MV-4-11 (cell line): ENCODE measurements around the gene FRMD3.
A peak's percentile ranks its signal among the peaks of the same experiment; 100 is the strongest.

Experiments
- DNase-seq: peaks from one replicate; lab custom pipeline; 2025; lab: John Stamatoyannopoulos, UW

Gene FRMD3

DNA sequence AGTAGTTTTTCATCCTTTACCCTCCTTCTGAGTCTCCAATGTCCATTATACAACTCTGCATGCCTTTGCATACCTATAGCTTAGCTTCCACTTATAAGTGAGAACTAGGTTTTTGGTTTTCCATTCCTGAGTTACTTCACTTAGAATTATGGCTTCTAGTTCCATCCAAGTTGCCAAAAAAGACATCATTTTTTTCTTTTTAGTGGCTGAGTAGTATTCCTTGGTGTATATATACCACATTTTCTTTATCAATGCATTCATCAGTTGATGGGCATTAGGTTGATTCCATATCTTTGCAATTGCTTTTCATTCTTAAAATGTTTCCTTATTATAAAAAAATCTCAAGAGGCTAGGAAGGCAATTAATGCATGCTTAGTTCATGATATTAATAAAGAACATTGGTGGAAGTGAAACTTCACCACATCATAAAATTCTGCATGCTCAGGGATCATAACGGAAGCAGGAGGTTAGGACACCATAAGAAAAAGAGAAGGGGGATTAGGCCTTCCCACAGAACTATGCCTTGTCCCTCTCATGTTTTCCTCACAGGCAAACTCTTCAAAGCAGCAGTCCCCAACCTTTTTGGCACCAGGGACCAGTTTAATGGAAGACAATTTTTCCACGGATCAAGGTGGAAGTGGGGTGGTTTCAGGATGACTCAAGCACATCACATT, 105.2 kb downstream of the FRMD3 start:
- peak; percentile 92 for DNase-seq

DNA sequence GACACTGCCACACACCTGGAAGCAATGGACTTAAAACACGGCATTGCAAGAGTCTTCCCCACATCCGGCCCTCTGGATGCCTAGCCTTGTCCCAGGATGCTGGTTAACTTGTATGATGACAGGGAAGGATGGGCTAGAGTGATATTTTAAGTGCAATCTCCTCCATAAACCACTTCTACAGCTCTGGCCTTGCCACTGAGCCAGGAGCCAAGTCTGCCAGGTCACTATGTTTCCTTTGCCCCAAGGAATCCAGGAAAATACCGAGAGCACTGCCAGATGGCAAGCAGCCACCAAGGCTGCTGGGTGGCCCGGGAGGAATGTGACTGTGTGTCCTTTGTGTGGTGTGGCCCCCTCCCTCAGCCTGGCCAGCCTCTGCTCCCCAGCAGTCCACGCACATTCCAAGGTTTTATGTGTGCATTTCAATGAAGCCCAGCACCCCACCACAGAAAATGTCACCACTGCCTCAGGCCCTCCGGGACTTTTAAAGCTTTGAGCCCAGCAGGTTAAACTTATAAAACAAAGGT, 106.0 kb downstream of the FRMD3 start:
- no peak for DNase-seq

DNA sequence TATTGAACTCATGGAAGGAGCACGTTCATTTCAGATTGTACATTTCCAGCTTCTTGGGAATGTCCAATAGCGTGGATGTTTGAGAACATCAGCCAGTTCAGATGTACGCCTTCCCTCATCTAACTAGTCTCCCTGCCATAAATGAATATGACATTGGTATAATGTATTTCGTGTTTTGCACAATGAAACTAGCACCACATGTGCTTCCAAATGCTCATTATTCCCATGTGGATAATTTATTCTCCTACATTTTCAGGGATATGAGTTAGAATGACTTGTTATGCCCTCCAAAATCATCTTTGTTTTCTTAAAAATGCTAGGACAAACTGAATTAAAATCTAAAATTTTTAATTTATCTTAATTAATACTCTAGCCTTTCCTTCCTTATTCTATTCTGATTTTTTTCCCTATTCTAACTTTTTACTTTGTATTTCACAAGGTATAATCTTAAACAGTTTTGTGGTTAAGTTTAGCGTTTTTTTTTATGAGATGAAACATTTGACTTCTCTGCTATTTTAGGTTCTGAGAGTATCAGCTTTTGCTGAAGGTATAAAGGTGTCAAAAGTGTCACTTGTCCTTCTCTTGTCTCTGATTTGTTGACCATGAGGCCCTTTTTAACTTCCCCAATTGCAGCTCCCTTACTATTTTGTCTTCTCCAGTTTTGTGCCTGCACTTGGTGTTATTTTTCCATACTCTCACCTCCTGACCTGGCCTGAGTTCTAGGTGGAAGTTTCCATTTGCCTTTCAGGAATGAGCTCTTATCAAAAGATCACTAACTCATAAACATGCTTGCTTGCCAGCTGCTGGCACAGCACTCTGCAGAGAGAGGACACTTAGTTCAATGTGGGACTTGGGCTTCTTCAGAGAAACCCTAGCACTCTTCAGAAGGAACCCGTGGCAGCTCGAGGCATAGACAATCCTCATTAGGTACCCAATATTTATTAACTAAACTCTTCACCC, 106.8 kb downstream of the FRMD3 start:
- DNase-seq = no peak

DNA sequence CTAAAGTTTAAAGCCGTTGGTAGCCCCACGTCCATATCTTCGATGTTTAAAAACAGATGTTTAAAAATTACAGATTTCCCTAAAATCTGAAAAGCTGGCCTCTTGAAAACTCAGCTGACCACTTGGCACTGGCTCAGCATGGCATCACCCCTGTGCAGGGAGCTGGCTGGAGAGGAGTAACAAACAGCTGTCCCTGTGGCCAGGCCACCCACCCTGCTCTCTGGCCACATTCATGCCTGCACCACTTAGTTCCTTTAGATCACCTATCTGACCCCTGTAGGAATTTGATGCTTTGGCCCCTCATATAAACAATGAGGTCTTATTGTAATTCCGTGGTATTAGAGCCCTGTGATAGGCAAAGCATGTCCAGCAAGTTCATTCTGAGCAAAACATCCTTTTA, 107.5 kb downstream of the FRMD3 start:
- DNase-seq = no peak

DNA sequence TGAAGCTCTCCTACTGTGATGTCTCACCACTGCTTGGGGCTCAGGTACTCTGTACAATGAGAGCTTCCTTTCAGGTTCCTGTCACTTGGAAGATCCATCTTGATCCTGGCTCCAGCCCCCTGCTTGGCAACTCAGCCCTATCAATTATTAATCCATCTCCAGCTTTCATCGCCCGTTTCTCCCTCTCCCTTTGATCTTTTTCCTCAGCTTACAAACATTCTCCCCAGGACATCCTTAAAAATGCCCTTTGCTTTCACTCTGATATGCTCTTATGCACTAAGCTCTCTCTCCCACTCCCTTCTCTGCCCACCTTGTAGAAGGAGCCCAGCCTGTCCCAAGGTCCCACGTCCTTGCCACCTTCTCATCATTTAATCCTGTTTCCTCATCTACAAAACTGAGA, 109.0 kb downstream of the FRMD3 start:
- DNase-seq = no peak

DNA sequence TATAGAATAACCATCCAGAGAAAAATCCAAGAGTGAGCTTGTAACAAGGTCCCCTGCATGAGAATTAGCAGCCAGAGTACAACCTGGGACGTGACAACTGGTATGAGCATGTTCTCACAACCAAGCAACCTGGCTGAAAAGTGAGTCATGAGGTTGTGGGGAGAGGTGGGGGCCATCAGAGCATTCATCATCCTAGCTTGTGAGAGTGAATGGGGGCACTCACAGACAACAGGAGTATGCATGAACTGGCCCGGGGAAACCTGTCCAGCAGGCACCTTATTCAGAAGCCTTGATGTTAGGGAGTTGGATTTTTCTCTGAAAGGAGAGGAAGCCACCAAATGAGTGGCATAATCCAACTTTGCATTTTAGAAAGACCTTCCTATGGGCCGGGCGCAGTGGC, 113.0 kb downstream of the FRMD3 start:
- no peak for DNase-seq

DNA sequence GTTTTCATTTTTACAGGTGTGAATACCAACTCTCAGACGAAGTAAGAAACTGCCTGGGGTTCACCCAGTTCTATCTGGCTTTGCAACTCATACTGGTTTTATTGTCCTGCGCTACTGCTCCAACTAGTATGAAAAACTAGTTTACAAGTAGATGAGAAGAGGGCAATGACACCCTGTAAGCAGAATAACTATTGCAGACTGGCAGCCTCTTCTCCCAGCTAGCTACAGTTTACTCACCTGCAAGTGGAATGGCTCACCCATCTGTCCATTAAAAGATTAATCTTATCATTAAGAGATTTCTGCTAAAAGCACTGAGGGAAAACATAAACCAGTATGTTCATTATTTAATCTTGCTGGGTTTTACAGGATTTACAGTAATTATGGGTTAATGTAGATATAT, 113.4 kb downstream of the FRMD3 start:
- DNase-seq = no peak

DNA sequence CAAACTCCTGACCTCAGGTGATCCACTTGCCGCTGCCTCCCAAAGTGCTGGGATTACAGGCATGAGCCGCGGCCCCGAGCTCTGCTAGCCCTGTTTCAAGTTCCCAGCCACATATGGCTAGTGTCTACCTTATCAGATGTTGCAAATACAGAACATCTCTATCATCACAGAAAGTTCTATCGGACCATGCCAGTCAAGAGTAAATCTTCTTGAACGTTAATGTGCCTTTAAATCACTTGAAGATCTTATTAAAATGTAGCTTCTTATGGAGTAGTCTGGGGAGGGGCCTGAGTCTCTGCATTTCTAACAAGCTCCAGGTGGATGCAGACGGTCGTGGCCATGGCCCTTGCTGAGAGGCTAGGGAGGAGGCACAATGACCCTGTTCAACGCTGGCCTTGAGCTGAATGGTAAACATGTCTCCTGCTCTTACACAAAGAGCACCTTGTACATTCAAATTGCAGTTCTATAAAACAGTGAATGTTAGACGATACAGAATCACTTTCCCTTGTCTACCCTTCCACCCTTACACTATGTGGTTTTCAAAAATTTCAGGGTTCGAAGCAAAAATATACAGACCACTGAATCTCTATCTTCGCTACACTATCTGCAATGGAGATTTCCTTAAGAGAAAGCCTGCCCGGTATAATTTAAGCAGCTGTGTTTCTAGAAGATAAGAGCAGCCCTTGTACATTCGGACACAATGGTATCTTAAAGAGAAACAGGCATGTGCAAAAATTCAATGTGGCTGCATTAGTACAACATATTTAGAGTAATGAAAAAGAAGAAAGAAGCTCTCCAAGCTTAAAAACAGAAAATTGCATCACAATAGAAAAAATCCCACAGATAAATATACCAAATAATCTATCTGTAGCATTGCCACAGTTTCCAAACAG, 114.1 kb downstream of the FRMD3 start:
- DNase-seq = no peak

DNA sequence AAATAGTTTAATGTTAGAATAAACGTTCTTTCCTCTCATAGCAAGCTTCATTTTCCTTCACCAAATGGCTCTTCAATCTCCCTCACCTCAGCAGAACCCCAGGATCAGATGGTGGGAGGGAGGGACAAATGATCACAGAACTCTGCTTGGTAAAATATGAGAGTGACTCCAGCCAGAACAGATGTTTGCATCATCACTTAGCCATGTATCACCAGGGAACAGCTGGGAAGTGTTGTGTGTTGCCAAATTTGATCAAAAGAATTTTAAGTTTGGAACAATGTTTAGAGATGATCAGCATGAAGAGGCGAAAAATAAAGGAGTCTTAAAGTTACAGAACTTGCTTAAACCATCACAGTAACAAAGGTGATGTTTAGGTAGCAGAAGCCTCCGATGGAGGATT, 115.7 kb downstream of the FRMD3 start:
- DNase-seq = no peak

DNA sequence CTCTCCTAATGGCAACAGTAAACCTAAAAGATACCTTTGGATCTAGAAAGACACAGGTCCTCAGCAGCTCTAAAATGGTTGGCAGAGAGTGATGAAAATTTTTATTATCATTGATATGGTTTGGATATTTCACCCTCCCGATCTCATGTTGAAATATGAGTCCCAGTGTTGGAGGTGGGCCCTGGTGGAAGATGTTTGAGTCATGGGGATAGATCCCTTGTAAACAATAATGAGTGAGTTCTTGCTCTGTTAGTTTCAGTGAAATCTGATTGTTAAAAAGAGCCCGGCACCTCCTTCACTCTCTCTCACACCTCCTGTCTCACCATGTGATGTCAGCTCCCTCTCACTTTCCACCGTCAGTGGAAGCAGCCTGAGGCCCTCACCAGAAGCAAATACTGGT, 117.7 kb downstream of the FRMD3 start:
- no peak for DNase-seq

DNA sequence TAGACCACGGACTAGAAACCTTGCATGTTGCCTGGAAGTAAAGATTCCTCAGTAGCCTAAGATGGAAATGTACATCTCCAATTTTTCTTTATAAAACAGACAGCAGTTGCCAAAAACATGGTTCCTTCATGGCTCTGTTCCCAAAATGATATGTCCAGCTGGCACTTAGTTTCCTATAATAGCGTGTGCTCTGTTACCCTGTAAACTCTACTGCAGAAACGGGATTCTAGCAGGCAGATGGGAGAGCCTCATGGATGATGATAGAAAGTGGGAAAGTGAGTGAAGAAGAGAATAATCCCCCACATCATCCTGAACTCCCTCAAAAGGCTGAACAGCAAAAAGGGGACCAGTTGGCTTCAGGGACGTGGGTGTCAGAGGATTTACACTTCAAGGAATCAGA, 118.2 kb downstream of the FRMD3 start:
- DNase-seq = no peak

DNA sequence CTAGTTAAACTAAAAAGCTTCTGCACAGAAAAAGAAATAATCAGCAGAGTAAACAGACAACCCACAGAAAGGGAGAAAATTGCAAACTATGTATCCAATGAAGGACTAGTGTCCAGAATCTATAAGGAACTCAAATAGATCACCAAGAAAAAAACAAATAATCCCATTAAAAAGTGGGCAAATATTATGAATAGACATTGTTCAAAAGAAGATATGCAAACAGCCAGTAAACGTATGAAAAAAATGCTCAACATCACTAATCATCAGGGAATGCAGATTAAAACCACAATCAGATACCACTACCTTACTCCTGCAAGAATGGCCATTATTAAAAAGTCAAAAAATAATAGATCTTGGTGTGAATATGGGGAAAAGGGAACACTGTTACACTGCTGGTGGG, 119.9 kb downstream of the FRMD3 start:
- DNase-seq = no peak

DNA sequence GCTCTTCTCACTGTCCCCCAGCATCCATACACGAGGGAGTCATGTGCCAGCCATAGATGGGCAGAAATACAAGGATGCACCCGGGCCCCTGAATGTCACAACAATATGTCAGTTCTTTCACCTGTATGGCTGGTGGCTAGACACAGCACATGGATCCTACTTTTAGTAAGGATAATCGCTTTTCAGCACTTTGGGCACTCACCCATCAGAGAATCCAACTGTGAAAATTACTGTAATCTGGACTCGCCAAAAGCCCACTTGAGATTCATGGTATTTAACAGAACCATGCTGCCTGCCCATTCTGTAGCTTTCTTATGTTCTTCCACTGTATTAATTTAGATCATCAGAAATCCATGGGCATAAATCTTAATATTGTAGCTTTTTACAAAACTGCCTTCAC, 124.8 kb downstream of the FRMD3 start:
- DNase-seq = no peak

DNA sequence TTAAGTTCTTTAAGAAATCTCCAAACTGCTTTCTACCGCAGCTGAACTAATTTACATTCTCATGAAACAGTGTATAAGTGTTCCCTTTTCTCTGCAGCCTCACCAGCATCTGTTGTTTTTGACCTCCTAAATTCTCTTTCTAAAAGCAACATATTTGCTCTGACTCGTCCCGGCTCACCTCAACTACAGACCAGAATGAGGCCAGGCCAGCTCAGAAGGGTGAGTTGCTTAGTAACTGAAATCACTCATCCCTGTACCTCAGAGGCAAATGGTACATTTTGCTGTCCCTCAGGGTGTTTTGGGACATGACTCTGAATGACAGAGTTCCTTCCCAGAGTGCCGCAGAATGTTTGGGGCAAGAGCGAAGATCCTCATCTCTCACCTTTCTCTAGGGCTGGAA, 127.5 kb downstream of the FRMD3 start:
- DNase-seq = no peak

DNA sequence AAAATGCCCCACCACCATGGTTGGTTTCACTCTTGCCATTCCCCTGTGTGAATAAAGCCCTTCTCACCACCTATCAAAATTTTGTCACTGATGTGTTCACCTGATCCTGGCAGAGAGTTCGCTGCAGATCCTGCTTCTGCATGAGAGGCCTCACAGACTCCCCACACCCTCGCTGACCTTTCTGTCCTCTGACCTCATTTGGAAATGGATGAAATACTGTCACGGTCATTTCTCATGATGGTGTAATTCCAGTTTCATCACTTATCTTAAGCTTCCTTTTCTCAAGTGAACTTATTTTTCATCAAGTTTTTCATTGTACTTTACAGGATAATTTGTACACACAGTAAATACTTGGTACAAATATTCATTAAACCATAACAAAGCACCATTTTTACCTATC, 131.3 kb downstream of the FRMD3 start:
- peak; percentile 43 for DNase-seq

DNA sequence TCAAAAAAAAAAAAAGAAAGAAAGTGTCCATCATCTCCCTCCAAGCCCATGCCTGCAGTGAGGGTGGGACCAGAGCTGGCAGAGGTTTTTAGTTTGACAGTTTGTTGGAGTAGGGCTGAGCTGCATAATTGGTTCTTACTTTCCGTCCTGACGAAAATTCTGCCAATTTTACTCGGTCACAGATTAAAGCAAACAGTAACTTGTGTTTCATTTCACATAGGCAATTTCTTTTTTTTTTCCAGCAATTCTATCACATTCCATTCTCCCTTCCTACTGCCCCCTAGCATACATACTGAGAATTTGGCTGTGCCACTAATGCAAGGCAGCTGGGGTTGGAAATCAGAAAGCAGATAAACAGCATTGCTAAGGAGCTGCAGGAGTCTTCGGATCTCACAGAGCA, 132.4 kb downstream of the FRMD3 start:
- DNase-seq = no peak

DNA sequence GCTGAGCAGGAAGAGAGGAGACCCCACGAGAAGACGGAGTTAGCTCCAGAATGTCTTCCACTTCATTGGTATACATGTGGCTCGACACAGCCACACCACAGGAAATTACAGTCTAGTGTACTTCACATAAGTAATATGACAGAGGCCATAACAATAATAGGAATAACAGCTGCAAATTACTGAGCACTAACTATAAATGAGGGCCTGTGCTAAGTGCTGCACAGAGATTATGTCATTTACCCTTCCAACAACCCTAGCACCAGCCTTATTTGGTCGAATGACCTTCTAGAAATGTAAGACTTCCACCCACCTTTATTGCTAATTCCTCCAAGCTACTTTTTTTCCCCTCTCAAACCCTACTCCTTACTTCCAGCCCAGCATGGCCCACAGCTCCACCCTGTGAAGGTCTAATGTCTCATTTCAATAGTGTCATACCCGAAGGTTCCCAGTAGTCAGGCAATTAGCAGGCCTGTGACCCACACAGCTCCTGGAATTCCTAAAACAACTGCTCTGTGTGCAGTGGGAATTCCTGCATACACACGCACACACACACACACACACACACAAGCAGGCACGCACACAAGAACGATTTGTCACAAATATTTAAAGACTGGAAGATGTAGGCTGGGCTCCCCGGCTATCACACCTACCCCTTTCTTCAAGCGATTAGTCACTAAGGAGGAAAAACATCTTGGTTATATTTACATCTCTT, 134.5 kb downstream of the FRMD3 start:
- DNase-seq = no peak

DNA sequence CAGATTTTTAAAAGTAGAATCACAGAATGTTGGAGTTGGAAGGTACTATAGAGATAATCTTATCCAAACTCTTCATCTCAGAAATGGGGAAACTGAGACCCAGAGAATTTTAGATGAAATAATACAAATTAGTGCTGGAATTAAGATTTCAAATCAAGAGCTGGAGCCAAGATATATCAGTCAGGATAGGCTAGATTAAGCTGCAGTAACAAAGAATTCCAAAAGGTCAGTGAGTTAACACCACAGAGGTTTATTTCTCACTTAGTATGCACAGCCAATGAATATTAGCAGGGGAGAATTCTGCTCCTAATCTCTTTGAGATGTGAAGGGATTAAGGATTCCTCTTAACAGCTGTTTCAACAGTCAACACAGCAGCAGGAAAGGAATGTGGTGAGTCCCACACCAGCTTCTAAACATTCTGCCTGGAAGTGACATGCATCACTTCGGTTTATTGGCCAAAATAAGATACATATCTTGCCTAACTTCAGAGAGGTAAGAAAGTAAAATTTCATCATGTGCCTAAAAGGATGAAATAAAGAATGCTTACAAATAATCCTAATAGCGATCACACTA, 136.8 kb downstream of the FRMD3 start:
- DNase-seq = no peak

DNA sequence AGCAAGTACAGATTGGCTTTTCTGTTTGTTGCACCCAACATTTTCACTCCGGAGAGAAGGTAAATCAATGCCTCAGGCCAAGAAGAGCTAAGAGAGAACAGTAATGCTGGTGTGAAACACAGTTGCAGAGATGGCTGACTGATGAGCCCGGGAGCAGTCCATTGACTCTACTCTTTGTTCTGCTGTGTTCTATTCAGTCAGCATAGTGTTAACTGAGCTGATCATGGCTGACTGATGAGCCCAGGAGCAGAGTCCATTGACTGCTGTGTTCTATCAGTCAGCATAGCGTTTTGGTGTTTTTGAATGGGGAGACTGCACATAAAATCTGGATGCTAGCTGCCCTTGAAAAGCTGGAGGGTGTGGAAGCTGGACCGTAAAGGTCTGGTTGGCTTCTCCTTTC, 141.4 kb downstream of the FRMD3 start:
- DNase-seq = no peak

DNA sequence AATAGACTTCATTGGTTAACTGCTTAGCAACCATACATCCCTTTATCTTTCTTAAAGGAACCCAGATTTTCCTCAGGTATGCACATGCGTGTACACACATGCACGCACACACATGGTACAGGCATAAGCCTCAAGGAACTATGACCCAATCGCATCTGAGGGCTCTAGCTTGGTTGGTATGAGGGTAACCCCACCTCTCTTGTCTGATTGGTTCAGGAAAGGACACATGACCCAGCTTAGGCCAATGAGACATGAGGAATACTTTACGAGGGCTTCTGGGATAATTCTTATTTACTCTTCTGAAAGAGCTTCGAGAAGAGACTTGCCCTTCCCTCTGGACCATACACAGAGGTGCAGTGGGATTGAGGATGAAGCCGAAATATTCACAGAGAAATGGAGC, 141.9 kb downstream of the FRMD3 start:
- no peak for DNase-seq

DNA sequence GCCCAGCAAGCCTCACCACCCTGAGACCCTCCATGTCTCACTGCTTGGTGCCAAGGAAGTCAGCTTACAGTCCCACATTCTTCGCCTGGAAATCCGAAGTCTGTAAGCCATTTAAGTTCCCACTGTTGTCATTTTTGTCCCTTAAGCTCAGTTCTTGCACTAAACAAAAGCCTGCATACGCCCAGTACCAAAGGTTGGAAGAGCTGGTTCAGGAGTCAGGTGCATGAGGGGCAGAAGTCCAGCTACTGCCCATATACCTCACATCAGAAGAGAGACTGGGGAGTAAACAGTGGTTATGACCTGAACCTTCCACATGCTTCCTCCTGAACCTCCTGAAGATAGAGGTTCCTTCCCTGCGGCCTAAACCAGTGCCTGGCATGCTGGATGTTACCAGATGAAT, 146.0 kb downstream of the FRMD3 start:
- no peak for DNase-seq
